HEK293 (cell line): Measurements from ENCODE around the gene SLIT1.

Experiments
- CTCF ChIP-seq: fragments of 450-650 bp; formaldehyde crosslinking; IDR thresholded peaks from 2 replicates; pipeline ENCODE4 v1.5.1; 2016; ENCODE audit warnings: missing biosample characterization, missing genetic modification characterization
- SP7 ChIP-seq: fragments of 450-650 bp; formaldehyde crosslinking; IDR thresholded peaks from 2 replicates; pipeline ENCODE4 v1.5.1; 2016; ENCODE audit warnings: missing biosample characterization, missing genetic modification characterization
- ZBTB44 ChIP-seq: fragments of 450-650 bp; IDR thresholded peaks from 2 replicates; pipeline ENCODE4 v1.5.1; 2018; ENCODE audit warnings: missing biosample characterization, mild to moderate bottlenecking, missing genetic modification characterization
- ZNF24 ChIP-seq: fragments of 450-650 bp; formaldehyde crosslinking; IDR thresholded peaks from 2 replicates; pipeline ENCODE4 v1.5.1; 2016; ENCODE audit warnings: missing biosample characterization, missing genetic modification characterization
- ZNF660 ChIP-seq: fragments of 450-650 bp; IDR thresholded peaks from 2 replicates; pipeline ENCODE4 v1.5.1; 2018; ENCODE audit warnings: missing biosample characterization, mild to moderate bottlenecking, missing genetic modification characterization
- ZNF830 ChIP-seq: fragments of 450-650 bp; IDR thresholded peaks from 2 replicates; pipeline ENCODE4 v1.5.0; 2018; ENCODE audit warnings: missing biosample characterization, missing genetic modification characterization, low read depth, mild to moderate bottlenecking, moderate library complexity
- ZSCAN4 ChIP-seq: fragments of 450-650 bp; formaldehyde crosslinking; IDR thresholded peaks from 2 replicates; pipeline ENCODE4 v1.5.1; 2017; ENCODE audit warnings: missing biosample characterization, missing genetic modification characterization

- TF ChIP-seq ZNF660 (tag by site-specific recombination): no peak
- no peak for TF ChIP-seq SP7 (tag by site-specific recombination)
- no peak for TF ChIP-seq CTCF (tag by site-specific recombination)
- no peak for TF ChIP-seq ZBTB44 (tag by site-specific recombination)
- TF ChIP-seq ZNF830 (tag by site-specific recombination): no peak
- no peak for TF ChIP-seq ZNF24 (tag by site-specific recombination)
- TF ChIP-seq ZSCAN4 (tag by site-specific recombination): no peak
These were observed 98.5 kb downstream of the SLIT1 start for GRCh38 chr10:97087296-97087695.
